Activated naive CD8-positive, alpha-beta T cell treated with anti-CD3 and anti-CD28 coated beads, Interleukin-2, amount 50 U/mL, for 24 hours (primary cell): ENCODE data around the gene SCN2B.

ENCODE experiments used
- ATAC-seq: fragments of 150-1000 bp; cut with Tn5 transposase; one replicate; pipeline ENCODE4 v1.10.0; 2021
- DNase-seq: peaks from one replicate; pipeline ENCODE4 v3.0.0; 2021
- H3K27ac Mint-ChIP-seq: one replicate; pipeline ENCODE4 v1.8.0; 2021; ENCODE audit warnings: mild to moderate bottlenecking, mixed read lengths
- H3K27me3 Mint-ChIP-seq: one replicate; pipeline ENCODE4 v1.8.0; 2021; ENCODE audit warnings: mixed read lengths
- H3K36me3 Mint-ChIP-seq: one replicate; pipeline ENCODE4 v1.8.0; 2021; ENCODE audit warnings: low read depth, mixed read lengths
- H3K4me1 Mint-ChIP-seq: one replicate; pipeline ENCODE4 v1.8.0; 2021; ENCODE audit warnings: mixed read lengths
- H3K4me3 Mint-ChIP-seq: one replicate; pipeline ENCODE4 v1.8.0; 2021; ENCODE audit warnings: mild to moderate bottlenecking, moderate library complexity, mixed read lengths
- H3K9me3 Mint-ChIP-seq: one replicate; pipeline ENCODE4 v1.8.0; 2021; ENCODE audit warnings: mixed read lengths

The SCN2B gene

DNA sequence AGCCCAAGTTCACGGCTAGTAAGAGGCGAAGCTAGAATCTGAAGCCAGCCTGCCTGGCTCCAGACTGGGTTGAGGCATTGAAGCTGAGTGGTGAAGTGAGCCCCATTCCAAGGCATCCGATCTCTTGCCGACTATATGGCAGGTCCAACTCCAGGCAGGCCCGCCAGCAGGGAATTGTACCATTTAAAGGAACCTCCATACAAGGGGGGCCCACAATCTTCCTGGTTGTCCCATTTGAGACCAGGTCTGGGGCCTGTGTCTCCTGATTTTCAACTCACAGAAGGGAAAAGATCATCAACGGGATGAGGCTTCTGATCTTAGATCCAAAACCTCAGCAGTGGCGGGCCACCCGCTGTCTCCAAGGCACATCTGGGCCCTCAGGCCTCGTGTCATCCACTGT, 4.1 kb downstream of the SCN2B start:
- ATAC-seq: no peak
- no peak overlapping the region for H3K27ac Mint-ChIP-seq
- H3K4me1 Mint-ChIP-seq: peaks cover 2% of the 10 kb centered on the region
- H3K36me3 Mint-ChIP-seq: no peaks in the 10 kb centered on the region
- H3K4me3 Mint-ChIP-seq: no peak overlapping the region
- DNase-seq: no peak
- peaks cover 14% of the 10 kb centered on the region for H3K27me3 Mint-ChIP-seq
- no peaks in the 10 kb centered on the region for H3K9me3 Mint-ChIP-seq

DNA sequence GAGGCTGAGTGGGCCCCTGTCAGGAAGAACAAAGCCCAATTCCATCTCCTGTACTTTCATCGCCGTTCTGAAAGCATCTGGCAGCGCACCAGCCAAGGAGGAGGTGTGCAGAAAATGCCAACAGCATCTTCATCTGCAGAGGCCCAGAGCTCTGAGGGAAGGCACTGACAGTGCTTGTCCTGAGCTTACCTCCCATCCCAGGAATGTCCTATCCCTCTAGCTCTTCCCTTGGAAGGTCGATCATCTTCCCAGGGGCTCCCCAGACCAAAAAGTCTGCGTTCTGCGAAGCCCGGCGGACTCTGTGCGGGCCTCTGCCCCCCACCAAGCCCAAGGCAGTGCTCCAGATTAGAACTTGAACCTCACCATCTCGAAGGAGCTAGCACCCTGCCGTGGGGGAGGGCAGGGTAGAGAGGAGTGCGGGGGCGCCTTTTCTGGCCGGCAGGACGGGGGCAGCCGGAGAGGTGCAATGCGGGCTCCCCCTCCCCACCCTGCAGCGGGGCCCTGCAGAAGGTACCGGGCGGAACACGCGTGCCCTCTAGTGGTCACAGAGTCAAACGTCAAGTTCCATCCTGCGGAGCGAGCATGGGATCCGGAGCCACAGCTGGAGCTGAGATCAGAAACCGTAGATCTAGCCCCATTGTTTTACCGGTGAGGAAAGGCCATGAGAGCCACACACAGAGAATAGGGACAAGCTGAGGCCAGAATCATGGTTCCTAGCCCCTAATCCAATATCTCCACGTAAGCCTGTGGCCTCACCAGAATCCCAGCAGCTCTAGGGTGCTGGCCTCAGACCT, 5.0 kb downstream of the SCN2B start:
- Mint-ChIP-seq H3K9me3 (no peaks in the 10 kb centered on the region), H3K27me3 (peaks cover 12% of the 10 kb centered on the region), H3K27ac (no peak overlapping the region), H3K36me3 (no peaks in the 10 kb centered on the region), H3K4me3 (no peak overlapping the region), H3K4me1 (peaks cover 2% of the 10 kb centered on the region)
- DNase-seq: peak; percentile 80
- peak; percentile 76 for ATAC-seq

DNA sequence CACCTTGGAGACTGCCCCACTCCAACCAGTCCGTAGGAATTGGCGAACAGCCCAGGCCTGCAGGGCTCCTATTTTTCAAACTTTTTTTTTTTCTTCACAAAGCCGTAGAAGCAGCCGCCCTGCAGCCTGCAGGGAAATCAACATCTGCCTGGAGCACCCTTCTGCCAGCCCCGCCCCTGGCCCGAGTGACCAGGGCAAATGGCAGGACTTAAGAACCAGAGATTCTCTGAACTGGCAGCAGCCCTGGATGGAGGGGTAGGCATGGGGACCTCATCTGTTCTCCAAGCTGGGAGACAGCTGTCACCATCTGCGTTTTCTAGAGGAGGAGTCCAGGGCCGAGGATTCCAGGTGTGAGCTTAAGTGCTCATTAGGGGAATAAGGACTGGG, 5.6 kb downstream of the SCN2B start:
- H3K27ac Mint-ChIP-seq: no peak overlapping the region
- no peak for ATAC-seq
- no peaks in the 10 kb centered on the region for H3K9me3 Mint-ChIP-seq
- no peak for DNase-seq
- peaks cover 12% of the 10 kb centered on the region for H3K27me3 Mint-ChIP-seq
- peaks cover 2% of the 10 kb centered on the region for H3K4me1 Mint-ChIP-seq
- no peaks in the 10 kb centered on the region for H3K36me3 Mint-ChIP-seq
- no peak overlapping the region for H3K4me3 Mint-ChIP-seq

DNA sequence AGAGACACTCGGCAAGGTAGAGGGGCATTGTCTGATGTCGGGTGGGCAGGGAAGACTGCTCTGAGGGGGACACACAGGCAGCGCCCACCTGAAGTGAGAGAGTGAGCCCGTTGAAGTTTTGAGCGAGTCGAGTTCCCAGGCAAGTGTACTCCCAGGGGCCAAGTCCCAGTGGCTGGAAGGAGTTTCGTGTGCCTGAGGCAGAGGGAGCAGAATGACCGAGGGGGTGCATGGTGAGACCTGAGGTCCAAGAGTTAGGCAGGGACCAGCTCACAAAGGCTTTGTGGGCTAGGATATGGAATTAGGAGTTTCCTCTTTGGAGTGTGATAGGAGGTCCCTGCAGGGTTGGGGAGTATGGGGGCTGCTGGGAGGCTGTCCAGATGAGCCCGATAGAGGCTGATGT, 6.2 kb downstream of the SCN2B start:
- DNase-seq (no peak), ATAC-seq (no peak)

DNA sequence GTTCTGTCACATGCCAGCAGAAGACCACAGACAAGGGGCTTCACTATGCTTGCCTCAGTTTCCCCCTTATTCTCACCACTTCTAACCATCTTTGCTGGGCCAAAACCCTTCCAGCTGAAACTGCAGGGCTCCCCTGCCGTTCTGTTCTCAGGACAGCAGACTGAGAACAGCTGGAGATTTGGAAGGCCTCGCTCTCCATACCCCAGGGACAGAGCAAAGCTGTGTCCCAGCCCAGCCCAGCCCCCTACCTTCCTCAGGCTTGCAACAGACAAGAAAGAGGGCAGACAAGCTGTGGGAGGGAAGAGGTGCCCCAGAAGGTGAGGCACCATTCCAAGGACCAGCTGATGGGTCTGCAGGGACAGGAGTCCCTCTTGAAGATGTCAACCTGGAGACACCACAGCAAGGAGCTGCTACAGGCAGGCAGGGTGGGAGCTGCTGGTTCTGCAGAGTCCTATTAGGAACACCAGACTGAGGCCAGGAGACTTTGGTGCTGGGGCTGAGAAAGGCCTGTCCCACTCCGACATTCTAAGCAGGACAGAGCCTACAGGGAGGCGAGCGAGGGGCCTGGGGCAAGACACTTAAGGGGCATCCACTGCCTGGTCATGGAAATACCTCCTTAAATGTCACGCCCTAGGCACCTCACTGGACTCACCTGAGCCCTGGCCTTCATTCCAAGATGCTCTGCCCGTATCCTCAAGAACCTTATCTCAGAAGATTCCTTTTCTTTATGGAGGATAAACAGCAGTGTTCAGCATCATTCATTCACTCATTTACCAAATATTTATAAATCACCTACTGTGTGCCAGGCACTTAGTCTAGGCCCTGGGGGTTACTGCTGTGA, 6.9 kb downstream of the SCN2B start:
- H3K4me1 Mint-ChIP-seq: peaks cover 2% of the 10 kb centered on the region
- no peak overlapping the region for H3K4me3 Mint-ChIP-seq
- H3K27ac Mint-ChIP-seq: no peak overlapping the region

More for the DNA sequence above, 6.2 kb downstream of the SCN2B start:
- H3K27ac Mint-ChIP-seq: no peak overlapping the region
- H3K36me3 Mint-ChIP-seq: no peaks in the 10 kb centered on the region
- peaks cover 2% of the 10 kb centered on the region for H3K4me1 Mint-ChIP-seq
- H3K4me3 Mint-ChIP-seq: no peak overlapping the region
- no peaks in the 10 kb centered on the region for H3K9me3 Mint-ChIP-seq
- H3K27me3 Mint-ChIP-seq: peaks cover 14% of the 10 kb centered on the region

DNA sequence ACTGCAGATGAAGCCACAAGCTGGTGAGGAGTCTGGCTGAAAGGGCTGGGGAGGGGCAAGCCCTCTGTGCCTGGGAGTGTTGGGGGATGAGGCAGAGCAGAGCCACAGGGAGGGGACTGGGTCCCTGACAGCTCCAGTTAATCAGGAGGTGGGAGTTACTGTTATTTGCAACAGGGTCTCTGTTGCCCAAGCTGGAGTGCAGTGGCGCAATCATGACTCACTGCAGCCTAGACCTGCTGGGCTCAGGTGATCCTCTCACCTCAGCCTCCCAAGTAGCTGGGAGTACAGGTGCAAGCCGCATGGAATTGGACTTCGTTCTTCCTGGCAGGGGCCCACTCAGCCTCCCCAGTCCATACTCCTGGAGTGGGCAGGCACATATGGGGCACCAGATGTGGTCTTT, 7.7 kb downstream of the SCN2B start:
- Mint-ChIP-seq H3K4me1 (peaks cover 2% of the 10 kb centered on the region), H3K36me3 (no peaks in the 10 kb centered on the region), H3K27ac (no peak overlapping the region), H3K4me3 (no peak overlapping the region), H3K9me3 (no peaks in the 10 kb centered on the region), H3K27me3 (peaks cover 18% of the 10 kb centered on the region)
- no peak for ATAC-seq
- DNase-seq: no peak

More for the DNA sequence above, 6.9 kb downstream of the SCN2B start:
- ATAC-seq: no peak
- Mint-ChIP-seq H3K27me3 (peaks cover 15% of the 10 kb centered on the region), H3K36me3 (no peaks in the 10 kb centered on the region), H3K9me3 (no peaks in the 10 kb centered on the region)
- DNase-seq: no peak

- H3K27me3 Mint-ChIP-seq: peaks cover 18% of the 10 kb centered on the region
Measured at GRCh38 chr11:118168316-118168715, 8.1 kb downstream of the SCN2B start.

GRCh38 chr11:118167906-118168305, 8.5 kb downstream of the SCN2B start:
- DNase-seq (no peak), ATAC-seq (no peak)
- Mint-ChIP-seq H3K27me3 (peaks cover 21% of the 10 kb centered on the region), H3K27ac (no peak overlapping the region), H3K9me3 (no peaks in the 10 kb centered on the region), H3K4me1 (peaks cover 2% of the 10 kb centered on the region), H3K36me3 (no peaks in the 10 kb centered on the region), H3K4me3 (no peak overlapping the region)

More at GRCh38 chr11:118168316-118168715, 8.1 kb downstream of the SCN2B start:
- DNase-seq (no peak), ATAC-seq (no peak)
- peaks cover 2% of the 10 kb centered on the region for H3K4me1 Mint-ChIP-seq
- H3K9me3 Mint-ChIP-seq: no peaks in the 10 kb centered on the region
- H3K36me3 Mint-ChIP-seq: no peaks in the 10 kb centered on the region
- H3K4me3 Mint-ChIP-seq: no peak overlapping the region
- no peak overlapping the region for H3K27ac Mint-ChIP-seq

GRCh38 chr11:118167253-118167652, 9.2 kb downstream of the SCN2B start:
- peaks cover 19% of the 10 kb centered on the region for H3K27me3 Mint-ChIP-seq
- H3K36me3 Mint-ChIP-seq: no peaks in the 10 kb centered on the region
- H3K4me3 Mint-ChIP-seq: no peak overlapping the region
- no peak for DNase-seq
- no peak for ATAC-seq
- no peaks in the 10 kb centered on the region for H3K9me3 Mint-ChIP-seq
- H3K4me1 Mint-ChIP-seq: peaks cover 2% of the 10 kb centered on the region
- no peak overlapping the region for H3K27ac Mint-ChIP-seq

DNA sequence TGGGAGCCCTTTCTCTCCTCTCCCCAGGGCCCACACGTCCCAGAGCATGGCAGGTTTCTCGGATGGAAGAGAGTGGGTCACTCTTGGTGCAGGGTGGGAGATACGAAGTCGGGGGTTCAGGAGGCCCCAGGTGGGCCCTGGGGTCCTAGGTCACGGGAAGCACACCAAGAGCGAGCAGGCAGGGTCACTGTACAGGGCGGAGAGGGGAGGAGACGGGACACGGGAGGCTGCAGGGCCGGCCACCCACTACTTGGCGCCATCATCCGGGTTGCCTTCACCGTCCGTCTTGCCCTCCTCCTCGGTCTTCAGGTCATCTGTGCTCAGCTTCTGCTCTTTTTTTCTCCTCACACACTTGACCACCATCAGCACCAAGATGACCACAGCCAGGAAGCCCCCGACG, 9.8 kb downstream of the SCN2B start:
- no peaks in the 10 kb centered on the region for H3K36me3 Mint-ChIP-seq
- no peak overlapping the region for H3K27ac Mint-ChIP-seq
- DNase-seq (no peak), ATAC-seq (no peak)
- H3K4me1 Mint-ChIP-seq: no peaks in the 10 kb centered on the region
- no peaks in the 10 kb centered on the region for H3K9me3 Mint-ChIP-seq
- peaks cover 23% of the 10 kb centered on the region for H3K27me3 Mint-ChIP-seq
- no peak overlapping the region for H3K4me3 Mint-ChIP-seq

DNA sequence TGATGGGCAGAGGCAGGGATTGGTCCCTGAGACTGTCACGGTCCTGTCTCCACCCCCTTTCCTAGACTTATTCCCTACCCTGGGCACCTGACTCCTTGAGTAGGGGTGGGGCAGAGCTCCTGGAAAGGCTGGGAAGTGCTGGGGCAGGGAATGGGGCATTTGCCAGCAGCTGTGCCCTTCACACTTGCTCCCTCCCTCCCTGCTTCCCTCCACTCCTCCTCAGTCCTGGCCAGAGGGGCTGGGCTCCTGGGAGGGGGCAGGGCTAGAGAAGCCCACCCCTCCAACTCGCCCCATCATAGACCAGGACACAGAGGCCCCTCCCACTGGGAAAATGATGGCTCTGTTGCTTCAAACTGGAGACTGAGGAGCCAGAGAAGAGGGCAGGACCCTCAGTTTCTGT, 11.6 kb downstream of the SCN2B start:
- DNase-seq: no peak

GRCh38 chr11:118163494-118163893, 12.9 kb downstream of the SCN2B start:
- Mint-ChIP-seq H3K4me1 (no peaks in the 10 kb centered on the region), H3K9me3 (no peaks in the 10 kb centered on the region), H3K27ac (no peak overlapping the region), H3K27me3 (peaks cover 23% of the 10 kb centered on the region), H3K4me3 (no peak overlapping the region), H3K36me3 (no peaks in the 10 kb centered on the region)
- no peak for ATAC-seq
- no peak for DNase-seq

More for the DNA sequence above, 11.6 kb downstream of the SCN2B start:
- ATAC-seq: no peak
- Mint-ChIP-seq H3K36me3 (no peaks in the 10 kb centered on the region), H3K27me3 (peaks cover 19% of the 10 kb centered on the region), H3K27ac (no peak overlapping the region), H3K9me3 (no peaks in the 10 kb centered on the region), H3K4me1 (no peaks in the 10 kb centered on the region), H3K4me3 (no peak overlapping the region)

DNA sequence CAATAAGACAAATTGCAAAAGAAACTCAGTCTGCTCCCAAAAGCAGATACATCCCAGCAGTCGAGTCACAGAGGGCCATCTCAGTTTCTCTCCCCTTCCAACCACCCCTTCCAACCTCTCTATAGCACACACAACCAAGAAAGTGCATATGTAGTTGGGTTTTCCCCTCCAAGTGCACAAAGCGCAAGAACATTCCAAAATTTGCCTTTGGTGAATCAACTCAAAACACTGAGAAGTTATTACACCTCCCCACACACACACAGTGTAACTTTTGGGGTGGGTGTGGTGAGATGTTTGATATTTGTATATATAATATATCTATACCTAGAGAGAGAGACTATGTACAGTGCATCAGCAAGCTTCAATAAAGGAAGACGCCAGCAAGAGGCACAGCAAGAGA, 13.6 kb downstream of the SCN2B start:
- ATAC-seq (no peak), DNase-seq (no peak)
- H3K27me3 Mint-ChIP-seq: peaks cover 28% of the 10 kb centered on the region
- H3K9me3 Mint-ChIP-seq: no peaks in the 10 kb centered on the region
- H3K4me3 Mint-ChIP-seq: no peak overlapping the region
- H3K27ac Mint-ChIP-seq: no peak overlapping the region
- no peaks in the 10 kb centered on the region for H3K4me1 Mint-ChIP-seq
- no peaks in the 10 kb centered on the region for H3K36me3 Mint-ChIP-seq

DNA sequence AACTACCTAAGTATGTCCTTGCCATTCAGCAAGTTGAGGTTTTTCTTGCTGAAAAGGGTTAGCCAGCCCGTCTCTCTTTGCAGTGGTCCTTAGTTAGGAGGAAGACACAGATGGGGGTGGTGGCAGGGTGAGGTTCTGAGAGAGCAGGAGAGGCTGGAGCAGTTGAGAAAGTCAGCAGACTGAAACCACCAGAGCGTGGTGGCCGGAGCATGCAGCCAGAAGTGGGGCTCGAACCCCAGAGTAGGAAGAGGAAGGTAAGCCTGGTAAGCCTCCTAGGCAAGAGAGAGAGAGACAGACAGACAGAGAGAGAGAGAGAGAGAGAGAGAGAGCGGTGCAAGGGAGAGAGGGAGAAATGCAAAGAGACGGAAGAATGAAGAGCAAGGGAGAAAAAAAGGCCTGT, 14.7 kb downstream of the SCN2B start:
- peaks cover 39% of the 10 kb centered on the region for H3K27me3 Mint-ChIP-seq
- H3K36me3 Mint-ChIP-seq: no peaks in the 10 kb centered on the region
- DNase-seq (no peak), ATAC-seq (no peak)
- H3K9me3 Mint-ChIP-seq: no peaks in the 10 kb centered on the region
- H3K4me3 Mint-ChIP-seq: no peak overlapping the region
- H3K27ac Mint-ChIP-seq: no peak overlapping the region
- peaks cover 4% of the 10 kb centered on the region for H3K4me1 Mint-ChIP-seq
